Measurements from ENCODE around the gene MTM1. TPM values are rescaled to one million over a fixed set of nuclear protein-coding genes. Genes with fewer than 3 reads are reported as not detected.

The MTM1 gene
- total and polyA plus RNA-seq, 9 of the 15 experiments (the other 6 are each of a cell fraction or from before 2014, with no cell fraction given) = 5.6 to 13.3 (median 9.5) TPM

DNA sequence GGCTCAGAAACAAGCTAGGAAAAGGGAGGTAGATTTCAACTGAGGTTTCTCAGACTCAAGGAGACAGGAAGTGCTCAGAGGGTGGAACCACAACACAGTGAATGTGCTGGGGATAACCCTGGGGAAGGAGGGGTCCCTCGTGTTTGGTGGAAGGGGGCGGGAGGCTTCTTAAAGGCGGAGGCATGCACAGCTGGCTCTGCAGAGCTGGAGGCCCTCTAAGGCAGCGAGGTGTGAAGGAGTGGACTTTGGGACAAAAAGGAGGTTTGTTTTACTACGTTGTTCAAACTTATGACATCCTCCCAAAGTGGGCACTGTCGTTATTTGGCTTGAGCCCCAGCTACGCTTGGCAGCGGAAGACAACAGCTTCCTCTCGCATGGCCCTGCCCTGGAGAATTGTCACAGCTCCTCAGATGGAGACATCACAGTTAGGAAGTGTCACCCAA is 21.7 kb upstream of the MTM1 start:
- Histone ChIP-seq H3K36me3 (ENCODE audit: control insufficient read depth, insufficient read depth, low read length) (no peaks in the 10 kb centered on the region), H3K4me2 (ENCODE audit: insufficient read depth, low read length) (no peak overlapping the region), H3K4me3 (no peak overlapping the region), H3K9me1 (ENCODE audit: control insufficient read depth, insufficient read depth, low read length) (peaks cover 3% of the 10 kb centered on the region), H3K79me2 (ENCODE audit: control insufficient read depth, insufficient read depth, low read length) (no peaks in the 10 kb centered on the region), H3K4me1 (replicated peaks in 1 of 2; ENCODE audit: control insufficient read depth in 2 of 2, insufficient read depth in 2 of 2, low read length in 2 of 2) (peaks cover 4 to 10% of the 10 kb centered on the region in 2 experiments; a peak in 3 of 5 replicates), H3K27ac (ENCODE audit: extremely low read depth, low read depth, low read length) (no peak overlapping the region), H3K27me3 (ENCODE audit: control insufficient read depth in 2 of 2, insufficient read depth in 2 of 2, low read length in 2 of 2) (peaks cover 0 to 10% of the 10 kb centered on the region in 2 experiments; a peak in 3 of 5 replicates), H2AFZ (ENCODE audit: low read depth, low read length) (peak overlapping the region; percentile 94; the same call in 1 of the 2 replicates), H3K9ac (ENCODE audit: insufficient read depth in 1 of 2, low read depth in 2 of 2, low read length in 2 of 2) (no peak overlapping the region), H3K9me3 (replicated peaks; ENCODE audit: control insufficient read depth, insufficient read depth, low read depth, low read length) (no peaks in the 10 kb centered on the region), H4K20me1 (replicated peaks; ENCODE audit: control insufficient read depth, insufficient read depth, low read length) (no peaks in the 10 kb centered on the region)
- in situ Hi-C loops (cut with MboI) (no loop called here), intact Hi-C loops (cut with micrococcal nuclease) (no loop called here)
- ChIA-PET CTCF (ENCODE audit: low intra/inter-chr PET ratio) (no interaction called here), POLR2A (interaction anchor here (1.0 kb wide), 1 partner anchor 44 kb away, joined by 4 read pairs; no protein-coding TSS in a partner anchor)
- BruUV-seq (replicated peaks) = no TSS peak
- WGBS (ENCODE audit: insufficient coverage, low coverage, missing lambda C conversion rate) = 64% methylated on average over 8 of the region's 9 CpGs
- FAIRE-seq = no peak
- no peak for DNase-seq (ENCODE audit: extremely low read depth in 1 of 4, low spot score in 3 of 4)
- ATAC-seq = no peak
- TF ChIP-seq RFX7 (CRISPR knock-in tag; IDR thresholded peaks at IDR 0.05) = no peak
- TF ChIP-seq ZNF583 (CRISPR knock-in tag; IDR thresholded peaks at IDR 0.05) = no peak
- TF ChIP-seq NFIC (IDR thresholded peaks at IDR 0.05) = no peak
- TF ChIP-seq IFI16 (CRISPR knock-in tag; IDR thresholded peaks at IDR 0.05) = no peak
- TF ChIP-seq, protein P1, sequence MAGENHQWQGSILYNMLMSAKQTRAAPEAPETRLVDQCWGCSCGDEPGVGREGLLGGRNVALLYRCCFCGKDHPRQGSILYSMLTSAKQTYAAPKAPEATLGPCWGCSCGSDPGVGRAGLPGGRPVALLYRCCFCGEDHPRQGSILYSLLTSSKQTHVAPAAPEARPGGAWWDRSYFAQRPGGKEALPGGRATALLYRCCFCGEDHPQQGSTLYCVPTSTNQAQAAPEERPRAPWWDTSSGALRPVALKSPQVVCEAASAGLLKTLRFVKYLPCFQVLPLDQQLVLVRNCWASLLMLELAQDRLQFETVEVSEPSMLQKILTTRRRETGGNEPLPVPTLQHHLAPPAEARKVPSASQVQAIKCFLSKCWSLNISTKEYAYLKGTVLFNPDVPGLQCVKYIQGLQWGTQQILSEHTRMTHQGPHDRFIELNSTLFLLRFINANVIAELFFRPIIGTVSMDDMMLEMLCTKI (IDR thresholded peaks at IDR 0.05; ENCODE audit: partially characterized antibody) = no peak
- no peak for TF ChIP-seq CREB1 (IDR thresholded peaks at IDR 0.05)
- TF ChIP-seq CREB1 (CRISPR knock-in tag; IDR thresholded peaks at IDR 0.05) = no peak
- TF ChIP-seq, protein P2, sequence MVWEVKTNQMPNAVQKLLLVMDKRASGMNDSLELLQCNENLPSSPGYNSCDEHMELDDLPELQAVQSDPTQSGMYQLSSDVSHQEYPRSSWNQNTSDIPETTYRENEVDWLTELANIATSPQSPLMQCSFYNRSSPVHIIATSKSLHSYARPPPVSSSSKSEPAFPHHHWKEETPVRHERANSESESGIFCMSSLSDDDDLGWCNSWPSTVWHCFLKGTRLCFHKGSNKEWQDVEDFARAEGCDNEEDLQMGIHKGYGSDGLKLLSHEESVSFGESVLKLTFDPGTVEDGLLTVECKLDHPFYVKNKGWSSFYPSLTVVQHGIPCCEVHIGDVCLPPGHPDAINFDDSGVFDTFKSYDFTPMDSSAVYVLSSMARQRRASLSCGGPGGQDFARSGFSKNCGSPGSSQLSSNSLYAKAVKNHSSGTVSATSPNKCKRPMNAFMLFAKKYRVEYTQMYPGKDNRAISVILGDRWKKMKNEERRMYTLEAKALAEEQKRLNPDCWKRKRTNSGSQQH (CRISPR knock-in tag; IDR thresholded peaks at IDR 0.05) = no peak
- TF ChIP-seq RHOXF2B (CRISPR knock-in tag; conservative IDR thresholded peaks at IDR 0.05) = no peak
- no peak for TF ChIP-seq NONO (IDR thresholded peaks at IDR 0.05; ENCODE audit: low read depth in 2 of 2, low read length in 1 of 2)
- TF ChIP-seq, protein P3, sequence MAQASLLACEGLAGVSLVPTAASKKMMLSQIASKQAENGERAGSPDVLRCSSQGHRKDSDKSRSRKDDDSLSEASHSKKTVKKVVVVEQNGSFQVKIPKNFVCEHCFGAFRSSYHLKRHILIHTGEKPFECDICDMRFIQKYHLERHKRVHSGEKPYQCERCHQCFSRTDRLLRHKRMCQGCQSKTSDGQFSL (CRISPR knock-in tag; IDR thresholded peaks at IDR 0.05) = no peak
- TF ChIP-seq, protein P3 (tag; IDR thresholded peaks at IDR 0.05) = no peak
- TF ChIP-seq MTA3 (IDR thresholded peaks at IDR 0.05; ENCODE audit: borderline replicate concordance) = no peak
- no peak for TF ChIP-seq MYBL2 (IDR thresholded peaks at IDR 0.05; ENCODE audit: low read depth)
- no peak for TF ChIP-seq MYBL2 (CRISPR knock-in tag; IDR thresholded peaks at IDR 0.05; ENCODE audit: borderline replicate concordance)
- TF ChIP-seq CBX1 (IDR thresholded peaks at IDR 0.05; ENCODE audit: low read depth) = no peak
- TF ChIP-seq NELFE (IDR thresholded peaks at IDR 0.05; ENCODE audit: insufficient read depth, insufficient read length) = no peak
- TF ChIP-seq, protein P4, sequence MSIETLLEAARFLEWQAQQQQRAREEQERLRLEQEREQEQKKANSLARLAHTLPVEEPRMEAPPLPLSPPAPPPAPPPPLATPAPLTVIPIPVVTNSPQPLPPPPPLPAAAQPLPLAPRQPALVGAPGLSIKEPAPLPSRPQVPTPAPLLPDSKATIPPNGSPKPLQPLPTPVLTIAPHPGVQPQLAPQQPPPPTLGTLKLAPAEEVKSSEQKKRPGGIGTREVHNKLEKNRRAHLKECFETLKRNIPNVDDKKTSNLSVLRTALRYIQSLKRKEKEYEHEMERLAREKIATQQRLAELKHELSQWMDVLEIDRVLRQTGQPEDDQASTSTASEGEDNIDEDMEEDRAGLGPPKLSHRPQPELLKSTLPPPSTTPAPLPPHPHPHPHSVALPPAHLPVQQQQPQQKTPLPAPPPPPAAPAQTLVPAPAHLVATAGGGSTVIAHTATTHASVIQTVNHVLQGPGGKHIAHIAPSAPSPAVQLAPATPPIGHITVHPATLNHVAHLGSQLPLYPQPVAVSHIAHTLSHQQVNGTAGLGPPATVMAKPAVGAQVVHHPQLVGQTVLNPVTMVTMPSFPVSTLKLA (conservative IDR thresholded peaks at IDR 0.05) = no peak
